RWPE1 (cell line): ENCODE data around the gene UNC13D.
"Not testable (repeated sequence)": the region's sequence is repeated elsewhere in the genome, so short reads cannot be mapped to it uniquely, and the experiment has no call there.

Experiments used
- CTCF ChIA-PET: fragments of 350-600 bp; sonication (Branson Sonifier 250); formaldehyde crosslinking; extraction: SDS; loops from one replicate; lab custom pipeline; 2021; lab: Yijun Ruan, JAX
- POLR2A ChIA-PET: fragments of 400-600 bp; formaldehyde crosslinking; extraction: SDS; loops from one replicate; lab custom pipeline; 2020; ENCODE audit warnings: antibody characterized with exemption; ENCODE audit not compliant: low non-redundant PET; lab: Yijun Ruan, JAX
- DNase-seq: peaks from one replicate; pipeline ENCODE4 v3.0.0; 2012; ENCODE audit warnings: low spot score
- H3K27ac ChIP-seq: fragments of 450-650 bp; 2 replicates; pipeline ENCODE4 v1.5.1; 2017
- TF ChIP-seq, protein P1 (sequence below): fragments of 450-650 bp; conservative IDR thresholded peaks from 2 replicates; pipeline ENCODE4 v1.5.1; 2017; ENCODE audit warnings: low read depth, mild to moderate bottlenecking

The UNC13D gene

DNA sequence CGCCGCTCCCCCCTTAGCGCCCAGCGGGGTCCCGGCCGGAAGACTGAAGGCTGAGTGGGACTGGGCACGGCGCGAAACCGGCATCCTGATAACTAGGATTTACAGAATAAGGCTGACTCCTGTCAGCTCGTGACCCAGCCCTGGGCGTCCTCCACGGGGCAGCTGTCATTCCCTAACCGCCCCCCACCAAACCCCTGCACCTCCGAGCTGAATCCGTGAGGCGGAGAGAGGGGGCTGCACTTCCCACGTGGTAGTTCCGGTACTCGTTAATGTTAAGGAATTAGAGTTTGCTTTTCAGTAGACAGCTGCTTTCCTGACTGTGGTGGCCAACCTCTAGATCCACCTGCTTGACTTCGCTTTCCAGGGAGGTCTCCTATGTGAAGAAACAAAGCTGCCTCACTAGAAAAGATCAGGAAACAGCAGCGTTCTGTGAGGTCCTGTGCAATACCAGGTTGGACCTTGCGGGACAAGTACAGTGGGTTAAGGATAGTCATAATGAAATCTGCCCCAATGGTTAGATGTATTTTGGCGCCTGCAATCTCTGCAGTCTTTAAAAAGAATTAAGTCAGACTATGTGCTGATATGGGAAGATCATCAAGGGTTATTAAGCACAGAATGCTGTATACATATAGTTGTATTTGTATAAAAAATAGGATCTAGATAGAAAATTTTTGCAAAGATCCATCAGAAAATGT, 12.0 kb upstream of the UNC13D start:
- TF ChIP-seq, protein P1, sequence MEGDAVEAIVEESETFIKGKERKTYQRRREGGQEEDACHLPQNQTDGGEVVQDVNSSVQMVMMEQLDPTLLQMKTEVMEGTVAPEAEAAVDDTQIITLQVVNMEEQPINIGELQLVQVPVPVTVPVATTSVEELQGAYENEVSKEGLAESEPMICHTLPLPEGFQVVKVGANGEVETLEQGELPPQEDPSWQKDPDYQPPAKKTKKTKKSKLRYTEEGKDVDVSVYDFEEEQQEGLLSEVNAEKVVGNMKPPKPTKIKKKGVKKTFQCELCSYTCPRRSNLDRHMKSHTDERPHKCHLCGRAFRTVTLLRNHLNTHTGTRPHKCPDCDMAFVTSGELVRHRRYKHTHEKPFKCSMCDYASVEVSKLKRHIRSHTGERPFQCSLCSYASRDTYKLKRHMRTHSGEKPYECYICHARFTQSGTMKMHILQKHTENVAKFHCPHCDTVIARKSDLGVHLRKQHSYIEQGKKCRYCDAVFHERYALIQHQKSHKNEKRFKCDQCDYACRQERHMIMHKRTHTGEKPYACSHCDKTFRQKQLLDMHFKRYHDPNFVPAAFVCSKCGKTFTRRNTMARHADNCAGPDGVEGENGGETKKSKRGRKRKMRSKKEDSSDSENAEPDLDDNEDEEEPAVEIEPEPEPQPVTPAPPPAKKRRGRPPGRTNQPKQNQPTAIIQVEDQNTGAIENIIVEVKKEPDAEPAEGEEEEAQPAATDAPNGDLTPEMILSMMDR, result peak; percentile 31
- peak overlapping the region; percentile 92 for H3K27ac ChIP-seq
- peak; percentile 26 for DNase-seq
- ChIA-PET CTCF (interaction anchor here (0.6 to 1.6 kb wide), 11 partner anchors 10 to 355 kb away, joined by 3 to 14 read pairs (median 3); partner anchors contain the start of genes SMIM5 and TRIM65), POLR2A (interaction anchor here (0.6 to 2.1 kb wide), 7 partner anchors 11 to 73 kb away, joined by 3 to 11 read pairs (median 4); partner anchors contain the start of gene UNC13D)

DNA sequence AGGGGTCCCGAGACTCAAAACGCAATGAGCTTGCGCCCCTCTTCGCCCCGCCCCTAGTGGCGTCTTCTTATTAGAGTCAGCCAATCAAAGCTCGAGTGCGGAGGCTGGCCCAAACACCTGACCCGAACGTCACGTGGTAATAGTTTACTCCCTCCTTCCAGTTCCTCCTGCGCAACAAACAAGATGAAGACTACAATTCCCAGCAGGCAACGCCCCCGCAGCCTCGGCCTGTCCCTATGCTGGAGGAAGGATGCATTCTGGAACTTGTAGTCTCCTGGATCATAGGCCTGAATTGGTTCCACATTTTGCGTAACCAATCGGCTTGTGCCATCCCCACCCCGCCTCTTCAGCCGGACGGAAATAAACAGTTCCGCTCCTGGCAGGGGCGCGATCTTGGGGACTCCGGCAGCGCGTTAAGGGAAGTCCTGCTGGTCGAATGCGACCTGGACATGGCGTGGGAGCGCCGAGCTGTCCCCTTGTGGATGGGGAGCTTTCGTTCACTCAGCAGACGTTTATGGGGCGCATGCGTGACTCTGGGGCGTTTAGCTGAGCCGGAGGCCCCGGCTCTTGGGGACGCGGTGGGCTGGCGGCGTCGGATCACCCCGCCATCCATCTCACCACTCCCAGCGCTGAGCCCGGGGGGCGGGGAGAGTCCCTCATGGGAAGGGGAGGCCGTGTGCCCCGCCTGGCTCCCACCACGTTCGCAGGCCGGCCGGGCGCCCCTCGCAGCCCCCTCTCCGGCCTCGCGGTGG, 11.3 kb upstream of the UNC13D start, which contains the start of gene WBP2:
Gene WBP2, minus strand, starts transcription at position 26 of the 752 bp plus-strand sequence. CDS start 38 bp downstream, outside the sequence.
- POLR2A ChIA-PET, result interaction anchor here (0.5 to 2.1 kb wide), 8 partner anchors 10 to 85 kb away, joined by 3 to 11 read pairs (median 4); partner anchors contain the start of genes FBF1, TRIM47 and UNC13D
- peak; percentile 100 for DNase-seq
- peak within 1 kb of the TSS; percentile 92 for H3K27ac ChIP-seq
- CTCF ChIA-PET, result interaction anchor here (0.5 to 2.4 kb wide), 10 partner anchors 10 to 290 kb away, joined by 3 to 14 read pairs (median 3); partner anchors contain the start of gene TRIM65
- TF ChIP-seq, protein P1, result peak; percentile 78

DNA sequence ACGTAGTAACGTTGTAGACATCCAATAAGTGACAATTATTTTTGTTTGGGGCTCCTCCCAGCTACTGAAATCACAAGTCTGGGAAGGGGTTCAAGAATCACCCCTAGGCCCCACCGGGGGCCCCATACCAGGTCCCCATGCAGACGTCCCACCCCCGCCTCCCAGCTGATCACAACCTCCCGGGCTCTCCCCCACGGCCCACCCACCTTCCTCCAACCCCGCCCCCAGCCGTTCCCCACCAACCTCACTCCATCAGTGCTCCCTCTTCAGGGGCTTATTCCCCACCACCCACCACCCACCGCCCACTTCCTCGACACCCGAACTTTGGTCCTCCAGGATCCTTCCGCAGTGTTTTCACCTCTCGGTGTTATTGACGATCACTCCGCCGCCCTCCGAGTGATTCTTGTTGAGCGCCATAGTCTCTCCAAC, 10.7 kb upstream of the UNC13D start:
- peak; percentile 25 for DNase-seq
- TF ChIP-seq, protein P1, result no peak
- CTCF ChIA-PET, result interaction anchor here (0.5 to 2.4 kb wide), 5 partner anchors 10 to 192 kb away, joined by 3 to 14 read pairs (median 4); partner anchors contain the start of gene TRIM65
- POLR2A ChIA-PET, result interaction anchor here (0.5 to 2.1 kb wide), 7 partner anchors 10 to 86 kb away, joined by 3 to 11 read pairs (median 4); partner anchors contain the start of genes FBF1, TRIM47 and UNC13D
- peak overlapping the region; percentile 92 for H3K27ac ChIP-seq

DNA sequence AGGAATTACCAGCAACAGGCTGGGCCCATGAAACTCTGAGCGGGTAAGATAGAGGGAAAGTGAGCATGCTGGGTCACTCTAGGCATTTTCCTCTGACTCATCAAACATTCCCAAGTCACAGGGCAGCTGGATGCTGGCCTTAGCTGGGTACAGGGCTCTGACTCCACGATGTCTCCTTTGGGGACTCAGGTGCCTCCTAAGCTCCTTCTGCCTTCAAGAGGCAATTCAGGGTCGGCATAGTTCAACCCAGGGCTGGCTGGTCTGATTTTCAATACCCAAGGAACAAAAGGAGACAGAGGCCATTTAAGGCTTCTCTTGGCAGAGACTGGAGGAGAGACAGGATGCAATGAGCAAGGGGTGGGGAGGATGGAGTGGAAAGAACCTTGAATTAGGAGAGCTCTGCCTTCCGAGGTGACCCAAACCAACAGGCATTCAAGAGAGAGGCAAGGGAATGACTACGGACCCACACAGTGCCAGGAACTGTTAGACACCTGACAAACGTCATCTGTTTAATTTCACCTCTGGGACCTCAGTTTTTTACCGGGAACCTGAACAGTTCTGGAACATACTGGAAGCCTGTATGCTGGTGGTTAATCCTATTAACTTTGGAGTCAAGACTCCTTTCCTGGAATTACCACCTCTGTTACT, 10.0 kb upstream of the UNC13D start:
- ChIA-PET CTCF (interaction anchor here (0.5 to 2.4 kb wide), 6 partner anchors 9 to 543 kb away, joined by 3 to 12 read pairs (median 3); no protein-coding TSS in a partner anchor), POLR2A (interaction anchor here (2.1 kb wide), 1 partner anchor 9 kb away, joined by 11 read pairs; the partner anchor contains the start of gene UNC13D)
- H3K27ac ChIP-seq, result peak overlapping the region; percentile 92
- peak; percentile 60 for DNase-seq
- TF ChIP-seq, protein P1, result no peak

DNA sequence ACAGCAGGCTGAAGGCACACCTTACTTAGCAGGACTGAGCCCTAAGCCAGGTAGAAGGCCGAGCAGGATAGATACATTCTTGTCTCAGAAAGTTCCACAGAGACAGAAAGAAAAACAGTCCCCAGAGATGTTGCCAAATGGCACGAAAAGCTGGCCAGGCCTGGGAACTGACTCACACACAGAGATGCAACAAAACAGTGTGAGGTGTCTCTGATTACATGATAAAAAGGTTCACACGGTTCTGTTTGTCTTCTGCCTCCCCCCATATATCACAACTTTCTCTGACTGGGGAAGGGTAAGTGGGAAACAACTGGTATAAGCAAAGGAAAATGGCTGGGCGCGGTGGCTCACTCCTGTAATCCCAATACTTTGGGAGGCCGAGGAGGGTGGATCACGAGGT, 9.2 kb upstream of the UNC13D start:
- TF ChIP-seq, protein P1, result no peak
- peak overlapping the region; percentile 92 for H3K27ac ChIP-seq
- ChIA-PET CTCF (interaction anchor here (0.5 to 2.4 kb wide), 5 partner anchors 8 to 542 kb away, joined by 3 to 12 read pairs (median 3); no protein-coding TSS in a partner anchor), POLR2A (interaction anchor here (0.6 kb wide), 1 partner anchor 14 kb away, joined by 6 read pairs; no protein-coding TSS in a partner anchor)
- no peak for DNase-seq

GRCh38 chr17:75851693-75851991, 7.4 kb upstream of the UNC13D start:
- POLR2A ChIA-PET, DNase-seq, CTCF ChIA-PET: not testable (repeated sequence)
- peak overlapping the region; percentile 92 for H3K27ac ChIP-seq
